Mucosa of stomach (tissue), 1 donor: ENCODE results near the gene DVL1.

Source experiments
- H3K27me3 ChIP-seq: one replicate; pipeline ENCODE4 v1.7.0; 2013; ENCODE audit warnings: mild to moderate bottlenecking, low read length; ENCODE audit not compliant: control insufficient read depth, insufficient read depth
- H3K36me3 ChIP-seq: one replicate; pipeline ENCODE4 v1.7.0; 2013; ENCODE audit warnings: low read length; ENCODE audit not compliant: control insufficient read depth, insufficient read depth
- H3K4me1 ChIP-seq: one replicate; pipeline ENCODE4 v1.7.0; 2013; ENCODE audit warnings: mild to moderate bottlenecking, low read length; ENCODE audit not compliant: control insufficient read depth, insufficient read depth
- H3K4me3 ChIP-seq: one replicate; pipeline ENCODE4 v1.7.0; 2013; ENCODE audit warnings: low read length
- H3K9ac ChIP-seq: one replicate; pipeline ENCODE4 v1.7.0; 2013; ENCODE audit warnings: mild to moderate bottlenecking, low read length, moderate library complexity
- H3K9me3 ChIP-seq: one replicate; pipeline ENCODE4 v1.7.0; 2013; ENCODE audit warnings: mild to moderate bottlenecking, low read length, moderate library complexity; ENCODE audit not compliant: control insufficient read depth
- donor health status: Pancreatic carcinoma.

DVL1 gene

DNA sequence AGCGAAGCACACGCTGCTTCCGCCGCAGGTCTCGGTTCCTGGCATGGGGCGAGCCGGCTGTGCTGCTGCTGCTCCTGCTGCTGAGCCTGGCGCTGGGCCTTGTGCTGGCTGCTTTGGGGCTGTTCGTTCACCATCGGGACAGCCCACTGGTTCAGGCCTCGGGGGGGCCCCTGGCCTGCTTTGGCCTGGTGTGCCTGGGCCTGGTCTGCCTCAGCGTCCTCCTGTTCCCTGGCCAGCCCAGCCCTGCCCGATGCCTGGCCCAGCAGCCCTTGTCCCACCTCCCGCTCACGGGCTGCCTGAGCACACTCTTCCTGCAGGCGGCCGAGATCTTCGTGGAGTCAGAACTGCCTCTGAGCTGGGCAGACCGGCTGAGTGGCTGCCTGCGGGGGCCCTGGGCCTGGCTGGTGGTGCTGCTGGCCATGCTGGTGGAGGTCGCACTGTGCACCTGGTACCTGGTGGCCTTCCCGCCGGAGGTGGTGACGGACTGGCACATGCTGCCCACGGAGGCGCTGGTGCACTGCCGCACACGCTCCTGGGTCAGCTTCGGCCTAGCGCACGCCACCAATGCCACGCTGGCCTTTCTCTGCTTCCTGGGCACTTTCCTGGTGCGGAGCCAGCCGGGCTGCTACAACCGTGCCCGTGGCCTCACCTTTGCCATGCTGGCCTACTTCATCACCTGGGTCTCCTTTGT lies 15.5 kb downstream of the DVL1 start:
- Histone ChIP-seq H3K9ac (no peak overlapping the region), H3K36me3 (no peaks in the 10 kb centered on the region), H3K27me3 (peaks cover 15% of the 10 kb centered on the region), H3K4me1 (peaks cover 28% of the 10 kb centered on the region), H3K4me3 (no peak overlapping the region), H3K9me3 (no peaks in the 10 kb centered on the region)

DNA sequence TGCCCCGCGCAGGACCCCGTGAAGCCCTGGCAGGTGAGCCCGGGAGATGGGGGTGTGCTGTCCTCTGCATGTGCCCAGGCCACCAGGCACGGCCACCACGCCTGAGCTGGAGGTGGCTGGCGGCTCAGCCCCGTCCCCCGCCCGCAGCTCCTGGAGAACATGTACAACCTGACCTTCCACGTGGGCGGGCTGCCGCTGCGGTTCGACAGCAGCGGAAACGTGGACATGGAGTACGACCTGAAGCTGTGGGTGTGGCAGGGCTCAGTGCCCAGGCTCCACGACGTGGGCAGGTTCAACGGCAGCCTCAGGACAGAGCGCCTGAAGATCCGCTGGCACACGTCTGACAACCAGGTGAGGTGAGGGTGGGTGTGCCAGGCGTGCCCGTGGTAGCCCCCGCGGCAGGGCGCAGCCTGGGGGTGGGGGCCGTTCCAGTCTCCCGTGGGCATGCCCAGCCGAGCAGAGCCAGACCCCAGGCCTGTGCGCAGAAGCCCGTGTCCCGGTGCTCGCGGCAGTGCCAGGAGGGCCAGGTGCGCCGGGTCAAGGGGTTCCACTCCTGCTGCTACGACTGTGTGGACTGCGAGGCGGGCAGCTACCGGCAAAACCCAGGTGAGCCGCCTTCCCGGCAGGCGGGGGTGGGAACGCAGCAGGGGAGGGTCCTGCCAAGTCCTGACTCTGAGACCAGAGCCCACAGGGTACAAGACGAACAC lies 16.3 kb downstream of the DVL1 start:
- Histone ChIP-seq H3K27me3 (peaks cover 15% of the 10 kb centered on the region), H3K9me3 (no peaks in the 10 kb centered on the region), H3K4me3 (no peak overlapping the region), H3K4me1 (peaks cover 28% of the 10 kb centered on the region), H3K9ac (no peak overlapping the region), H3K36me3 (no peaks in the 10 kb centered on the region)

DNA sequence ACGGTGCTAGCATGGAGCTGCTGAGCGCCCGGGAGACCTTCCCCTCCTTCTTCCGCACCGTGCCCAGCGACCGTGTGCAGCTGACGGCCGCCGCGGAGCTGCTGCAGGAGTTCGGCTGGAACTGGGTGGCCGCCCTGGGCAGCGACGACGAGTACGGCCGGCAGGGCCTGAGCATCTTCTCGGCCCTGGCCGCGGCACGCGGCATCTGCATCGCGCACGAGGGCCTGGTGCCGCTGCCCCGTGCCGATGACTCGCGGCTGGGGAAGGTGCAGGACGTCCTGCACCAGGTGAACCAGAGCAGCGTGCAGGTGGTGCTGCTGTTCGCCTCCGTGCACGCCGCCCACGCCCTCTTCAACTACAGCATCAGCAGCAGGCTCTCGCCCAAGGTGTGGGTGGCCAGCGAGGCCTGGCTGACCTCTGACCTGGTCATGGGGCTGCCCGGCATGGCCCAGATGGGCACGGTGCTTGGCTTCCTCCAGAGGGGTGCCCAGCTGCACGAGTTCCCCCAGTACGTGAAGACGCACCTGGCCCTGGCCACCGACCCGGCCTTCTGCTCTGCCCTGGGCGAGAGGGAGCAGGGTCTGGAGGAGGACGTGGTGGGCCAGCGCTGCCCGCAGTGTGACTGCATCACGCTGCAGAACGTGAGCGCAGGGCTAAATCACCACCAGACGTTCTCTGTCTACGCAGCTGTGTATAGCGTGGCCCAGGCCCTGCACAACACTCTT lies 17.0 kb downstream of the DVL1 start:
- no peak overlapping the region for H3K9ac ChIP-seq
- H3K27me3 ChIP-seq, result peaks cover 15% of the 10 kb centered on the region
- no peaks in the 10 kb centered on the region for H3K9me3 ChIP-seq
- no peak overlapping the region for H3K4me3 ChIP-seq
- no peaks in the 10 kb centered on the region for H3K36me3 ChIP-seq
- peaks cover 23% of the 10 kb centered on the region for H3K4me1 ChIP-seq

GRCh38 chr1:1331068-1331965 lies 17.9 kb downstream of the DVL1 start, which contains the start of gene TAS1R3:
Gene TAS1R3, plus strand, starts transcription at chr1:1331280. Its CDS starts 66 bp downstream, at chr1:1331346.
- Histone ChIP-seq H3K36me3 (no peaks in the 10 kb centered on the region), H3K9ac (no peak within 1 kb of the TSS), H3K4me1 (peaks cover 24% of the 10 kb centered on the region), H3K9me3 (no peaks in the 10 kb centered on the region), H3K4me3 (no peak within 1 kb of the TSS), H3K27me3 (peaks cover 15% of the 10 kb centered on the region)

DNA sequence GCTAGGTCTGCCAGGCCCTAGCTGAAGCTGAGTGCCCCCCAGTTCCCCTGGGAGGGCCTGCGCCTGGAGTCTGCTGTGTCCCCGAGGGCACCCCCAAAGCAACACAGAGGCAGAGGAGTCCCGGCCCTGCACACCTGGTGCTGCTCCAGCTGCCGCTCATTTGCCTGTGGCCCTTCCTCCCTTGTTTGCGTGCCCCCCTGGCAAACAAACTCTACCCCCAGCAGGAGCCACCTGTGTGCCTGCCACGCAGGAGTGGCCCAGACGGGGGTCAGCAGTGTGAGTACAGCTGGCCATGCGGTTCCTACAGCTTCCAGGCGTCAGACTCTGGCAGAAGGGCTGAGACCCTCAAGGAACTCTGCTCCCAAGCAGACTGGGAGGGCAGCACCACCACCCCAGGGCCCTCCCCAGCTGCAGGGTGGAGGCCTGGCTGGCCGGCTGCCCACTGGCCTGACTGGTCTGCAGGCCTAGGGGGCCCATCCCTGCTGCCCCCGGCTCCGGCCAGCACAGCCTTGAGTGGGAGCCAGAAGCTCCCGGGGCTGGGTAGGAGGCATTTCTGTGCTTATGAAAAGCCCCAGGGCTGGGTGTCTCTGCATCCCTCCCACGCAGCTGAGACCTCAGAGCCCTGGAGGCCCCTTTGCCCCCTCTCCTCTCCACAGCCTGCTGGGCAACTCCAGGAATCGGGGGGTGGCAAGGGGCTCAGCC lies 18.7 kb downstream of the DVL1 start:
- no peaks in the 10 kb centered on the region for H3K9me3 ChIP-seq
- peaks cover 15% of the 10 kb centered on the region for H3K27me3 ChIP-seq
- no peak overlapping the region for H3K9ac ChIP-seq
- H3K4me3 ChIP-seq, result no peak overlapping the region
- no peaks in the 10 kb centered on the region for H3K36me3 ChIP-seq
- H3K4me1 ChIP-seq, result peaks cover 32% of the 10 kb centered on the region

DNA sequence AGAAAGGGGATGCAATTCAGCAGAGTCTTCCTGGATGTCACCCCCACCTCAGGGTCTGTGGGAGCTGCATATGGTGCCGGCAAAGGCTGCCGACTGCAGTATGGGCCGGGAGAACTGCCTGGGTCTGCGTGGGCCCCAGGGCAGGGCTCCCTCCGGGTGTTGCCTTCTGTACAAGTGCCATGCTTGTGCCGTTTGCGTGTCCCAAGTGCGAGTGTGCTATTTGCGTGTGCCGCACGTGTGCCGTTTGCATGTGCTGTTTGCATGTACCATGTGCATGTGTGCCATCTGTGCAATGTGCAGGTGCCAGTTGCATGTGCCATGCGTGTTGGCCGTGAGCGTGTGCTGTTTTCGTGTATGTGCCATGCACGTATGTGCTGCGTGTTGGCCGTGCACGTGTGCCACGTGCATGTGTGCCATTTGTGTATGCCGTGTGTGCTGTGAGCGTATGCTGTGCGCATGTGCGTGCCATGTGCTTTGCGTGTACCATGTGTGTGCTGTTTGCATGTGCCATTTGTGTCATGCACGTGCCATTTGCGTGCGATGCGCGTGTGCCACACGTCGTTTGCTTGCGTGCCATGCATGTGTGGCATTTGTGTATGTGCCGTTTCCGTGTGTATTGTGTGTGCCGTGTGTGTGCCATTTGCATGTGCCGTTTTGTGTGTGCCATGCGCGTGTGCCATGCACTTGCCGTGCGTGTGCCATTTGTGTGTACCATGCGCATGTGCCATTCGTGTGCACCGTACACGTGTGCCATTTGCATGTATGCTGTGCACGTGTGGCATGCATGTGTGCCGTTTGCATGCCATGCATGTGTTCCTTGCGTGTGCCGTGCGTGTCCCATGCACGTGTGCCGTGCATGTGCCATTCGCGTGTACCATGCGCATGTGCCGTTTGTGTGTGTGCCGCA lies 19.7 kb downstream of the DVL1 start:
- Histone ChIP-seq H3K27me3 (peaks cover 15% of the 10 kb centered on the region), H3K36me3 (no peaks in the 10 kb centered on the region), H3K9ac (no peak overlapping the region), H3K4me1 (peaks cover 38% of the 10 kb centered on the region), H3K9me3 (no peaks in the 10 kb centered on the region), H3K4me3 (no peak overlapping the region)

- Histone ChIP-seq H3K36me3 (no peaks in the 10 kb centered on the region), H3K9me3 (no peaks in the 10 kb centered on the region), H3K4me1 (peaks cover 39% of the 10 kb centered on the region), H3K27me3 (peaks cover 15% of the 10 kb centered on the region), H3K4me3 (no peak overlapping the region), H3K9ac (no peak overlapping the region)
Observed at GRCh38 chr1:1328254-1328653, 21.0 kb downstream of the DVL1 start.

- peaks cover 37% of the 10 kb centered on the region for H3K4me1 ChIP-seq
- H3K36me3 ChIP-seq, result no peaks in the 10 kb centered on the region
- H3K27me3 ChIP-seq, result peaks cover 15% of the 10 kb centered on the region
- H3K4me3 ChIP-seq, result no peak overlapping the region
- H3K9me3 ChIP-seq, result no peaks in the 10 kb centered on the region
- H3K9ac ChIP-seq, result no peak overlapping the region
Observed at GRCh38 chr1:1327291-1327690, 21.9 kb downstream of the DVL1 start.

GRCh38 chr1:1326075-1326605 lies 23.1 kb downstream of the DVL1 start:
- peaks cover 33% of the 10 kb centered on the region for H3K4me1 ChIP-seq
- H3K27me3 ChIP-seq, result peaks cover 9% of the 10 kb centered on the region
- H3K9ac ChIP-seq, result peak overlapping the region; percentile 84
- H3K4me3 ChIP-seq, result no peak overlapping the region
- H3K9me3 ChIP-seq, result no peaks in the 10 kb centered on the region
- no peaks in the 10 kb centered on the region for H3K36me3 ChIP-seq

- peak overlapping the region; percentile 84 for H3K9ac ChIP-seq
- H3K9me3 ChIP-seq, result no peaks in the 10 kb centered on the region
- H3K4me1 ChIP-seq, result peaks cover 31% of the 10 kb centered on the region
- H3K27me3 ChIP-seq, result peaks cover 2% of the 10 kb centered on the region
- peak overlapping the region; percentile 71 for H3K4me3 ChIP-seq
- H3K36me3 ChIP-seq, result no peaks in the 10 kb centered on the region
Observed at GRCh38 chr1:1325288-1326074, 23.7 kb downstream of the DVL1 start.
